ENCODE data around the gene NANOGP8. TPM values are rescaled to one million over a fixed set of nuclear protein-coding genes. Genes with fewer than 3 reads are reported as not detected.

The NANOGP8 gene
- total RNA-seq, 2 experiments from 2014 or later, result not detected

DNA sequence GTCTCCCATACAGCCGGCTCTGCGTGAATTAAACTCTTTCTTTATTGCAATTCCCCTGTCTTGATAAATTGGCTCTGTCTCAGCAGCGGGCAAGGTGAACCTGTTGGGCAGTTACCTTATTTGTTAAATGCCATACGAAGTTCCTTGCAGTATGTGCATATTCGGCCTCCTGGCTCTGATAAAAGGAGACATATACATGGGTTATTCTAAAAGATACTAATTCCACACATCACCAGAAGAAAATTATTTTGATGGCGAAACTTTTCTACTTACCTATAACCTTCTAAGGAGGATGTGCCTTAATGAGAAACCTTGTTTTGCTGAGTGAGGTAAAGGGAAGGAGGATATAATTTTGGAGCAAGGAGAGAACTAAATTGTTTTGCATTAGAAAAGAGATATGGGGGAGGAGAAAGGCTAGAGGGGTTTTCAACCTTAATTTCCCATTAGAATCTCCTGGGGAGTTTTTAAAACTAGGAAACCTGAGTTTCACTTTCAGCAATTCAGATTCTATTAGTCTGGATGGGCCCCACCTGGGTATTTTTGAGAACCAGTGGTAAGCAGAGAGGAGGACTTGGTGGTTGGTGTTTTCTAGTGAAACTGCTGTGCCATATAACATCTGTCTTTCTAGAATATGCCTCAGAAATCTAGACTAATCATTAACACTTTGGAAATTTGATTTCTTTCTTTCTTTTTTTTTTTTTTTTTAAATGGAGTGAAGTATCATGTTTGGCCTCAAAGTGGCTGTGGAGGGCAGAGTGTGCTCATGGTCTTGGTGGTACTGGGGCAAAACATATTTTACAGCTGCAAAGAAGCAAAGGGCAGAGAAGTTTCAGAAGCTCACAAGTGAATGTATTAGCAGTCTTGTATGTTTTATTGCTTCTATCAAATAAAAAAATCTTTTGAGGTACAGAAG lies 23.0 kb downstream of the NANOGP8 start:
- no peak for DNase-seq (ENCODE audit: low spot score)
- Histone ChIP-seq H3K4me2 (ENCODE audit: low read length) (no peak overlapping the region), H3K79me2 (ENCODE audit: insufficient read depth, low read depth, low read length) (no peaks in the 10 kb centered on the region), H3K27ac (ENCODE audit: low read depth, low read length, poor library complexity, severe bottlenecking) (no peak overlapping the region), H3K4me3 (ENCODE audit: low read depth, low read length, poor library complexity, severe bottlenecking) (no peak overlapping the region), H3K9me2 (ENCODE audit: insufficient read depth, low read length) (no peaks in the 10 kb centered on the region), H3K9me3 (ENCODE audit: low read length) (no peaks in the 10 kb centered on the region), H4K20me1 (ENCODE audit: insufficient read depth, low read length) (no peaks in the 10 kb centered on the region), H3K36me3 (ENCODE audit: insufficient read depth, low read length) (no peaks in the 10 kb centered on the region), H3K4me1 (ENCODE audit: insufficient read depth, low read length, poor library complexity, severe bottlenecking) (no peaks in the 10 kb centered on the region), H2AFZ (ENCODE audit: low read length) (no peak overlapping the region)
- no peak for TF ChIP-seq EZH2phosphoT487 (IDR thresholded peaks at IDR 0.05; ENCODE audit: borderline replicate concordance, low read depth, low read length)
- TF ChIP-seq, protein P1, sequence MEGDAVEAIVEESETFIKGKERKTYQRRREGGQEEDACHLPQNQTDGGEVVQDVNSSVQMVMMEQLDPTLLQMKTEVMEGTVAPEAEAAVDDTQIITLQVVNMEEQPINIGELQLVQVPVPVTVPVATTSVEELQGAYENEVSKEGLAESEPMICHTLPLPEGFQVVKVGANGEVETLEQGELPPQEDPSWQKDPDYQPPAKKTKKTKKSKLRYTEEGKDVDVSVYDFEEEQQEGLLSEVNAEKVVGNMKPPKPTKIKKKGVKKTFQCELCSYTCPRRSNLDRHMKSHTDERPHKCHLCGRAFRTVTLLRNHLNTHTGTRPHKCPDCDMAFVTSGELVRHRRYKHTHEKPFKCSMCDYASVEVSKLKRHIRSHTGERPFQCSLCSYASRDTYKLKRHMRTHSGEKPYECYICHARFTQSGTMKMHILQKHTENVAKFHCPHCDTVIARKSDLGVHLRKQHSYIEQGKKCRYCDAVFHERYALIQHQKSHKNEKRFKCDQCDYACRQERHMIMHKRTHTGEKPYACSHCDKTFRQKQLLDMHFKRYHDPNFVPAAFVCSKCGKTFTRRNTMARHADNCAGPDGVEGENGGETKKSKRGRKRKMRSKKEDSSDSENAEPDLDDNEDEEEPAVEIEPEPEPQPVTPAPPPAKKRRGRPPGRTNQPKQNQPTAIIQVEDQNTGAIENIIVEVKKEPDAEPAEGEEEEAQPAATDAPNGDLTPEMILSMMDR (conservative IDR thresholded peaks at IDR 0.05; ENCODE audit: low read length), result no peak
- ChIA-PET POLR2A (no interaction called here), CTCF (ENCODE audit: unreplicated experiment) (no interaction called here)
- no TSS peak for BruUV-seq (replicated peaks)
- intact Hi-C loops (cut with micrococcal nuclease; ENCODE audit: unreplicated experiment), result no loop called here

DNA sequence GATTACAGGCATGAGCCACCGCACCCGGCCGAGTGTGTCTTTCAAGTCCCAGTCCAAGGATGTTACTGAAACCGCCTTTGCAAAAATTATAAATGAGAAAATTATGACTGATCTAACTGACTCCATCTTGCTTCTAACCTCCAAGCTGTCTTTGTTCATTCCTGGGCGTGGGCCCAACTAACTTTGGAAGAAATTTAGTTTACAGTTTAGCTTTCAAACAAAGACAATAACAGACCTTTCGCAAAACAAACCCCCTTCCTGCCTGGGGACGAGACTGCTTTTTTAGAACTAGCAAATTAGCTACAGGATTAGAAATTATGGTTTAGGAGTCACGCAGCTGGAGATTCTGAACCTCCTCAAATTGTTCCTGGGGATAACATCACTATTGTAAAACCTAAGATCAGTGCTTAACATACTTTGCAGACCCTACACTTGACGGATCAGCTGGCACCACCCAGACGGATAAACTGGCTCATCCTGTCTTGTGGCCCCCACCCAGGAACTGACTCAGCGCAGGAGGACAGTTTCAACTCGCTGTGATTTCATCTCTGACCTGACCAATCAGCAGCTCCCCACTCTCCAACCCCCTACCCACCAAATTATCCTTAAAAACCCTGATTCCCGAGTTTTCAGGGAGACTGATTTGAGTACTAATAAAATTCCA lies 23.8 kb downstream of the NANOGP8 start:
- no TSS peak for BruUV-seq (replicated peaks)
- Histone ChIP-seq H2AFZ (ENCODE audit: low read length) (no peak overlapping the region), H3K4me2 (ENCODE audit: low read length) (no peak overlapping the region), H3K79me2 (ENCODE audit: insufficient read depth, low read depth, low read length) (no peaks in the 10 kb centered on the region), H3K27ac (ENCODE audit: low read depth, low read length, poor library complexity, severe bottlenecking) (no peak overlapping the region), H3K4me3 (ENCODE audit: low read depth, low read length, poor library complexity, severe bottlenecking) (no peak overlapping the region), H3K9me2 (ENCODE audit: insufficient read depth, low read length) (no peaks in the 10 kb centered on the region), H3K4me1 (ENCODE audit: insufficient read depth, low read length, poor library complexity, severe bottlenecking) (no peaks in the 10 kb centered on the region), H3K9me3 (ENCODE audit: low read length) (no peaks in the 10 kb centered on the region), H3K36me3 (ENCODE audit: insufficient read depth, low read length) (no peaks in the 10 kb centered on the region), H4K20me1 (ENCODE audit: insufficient read depth, low read length) (no peaks in the 10 kb centered on the region)
- intact Hi-C loops (cut with micrococcal nuclease; ENCODE audit: unreplicated experiment), result no loop called here
- no peak for DNase-seq (ENCODE audit: low spot score)
- ChIA-PET CTCF (ENCODE audit: unreplicated experiment) (no interaction called here), POLR2A (no interaction called here)
- TF ChIP-seq EZH2phosphoT487 (IDR thresholded peaks at IDR 0.05; ENCODE audit: borderline replicate concordance, low read depth, low read length), result no peak
- TF ChIP-seq, protein P1 (conservative IDR thresholded peaks at IDR 0.05; ENCODE audit: low read length), result no peak

DNA sequence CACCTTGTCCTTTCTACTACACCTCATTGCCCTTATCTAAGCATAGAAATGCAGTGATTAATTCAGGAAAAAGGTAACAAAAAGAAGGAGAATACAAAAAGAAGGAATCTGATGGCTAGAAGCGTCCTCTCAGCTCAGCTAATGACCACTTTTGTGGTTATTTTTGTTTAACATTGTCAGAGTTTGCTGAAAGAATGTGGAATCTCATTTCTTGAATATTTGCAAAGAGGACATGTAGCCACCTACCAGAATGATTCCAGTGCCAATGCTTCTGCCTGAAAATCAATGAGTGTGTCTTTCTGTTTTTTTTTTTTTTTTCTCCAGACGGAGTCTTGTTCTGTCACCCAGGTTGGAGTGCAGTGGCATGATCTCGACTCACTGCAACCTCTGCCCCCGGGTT lies 24.5 kb downstream of the NANOGP8 start:
- no peaks in the 10 kb centered on the region for H4K20me1 ChIP-seq (ENCODE audit: insufficient read depth, low read length)
- BruUV-seq (replicated peaks), result no TSS peak
- no peak overlapping the region for H3K4me2 ChIP-seq (ENCODE audit: low read length)
- no peak overlapping the region for H2AFZ ChIP-seq (ENCODE audit: low read length)
- no peaks in the 10 kb centered on the region for H3K9me3 ChIP-seq (ENCODE audit: low read length)
- no peak overlapping the region for H3K27ac ChIP-seq (ENCODE audit: low read depth, low read length, poor library complexity, severe bottlenecking)
- H3K79me2 ChIP-seq (ENCODE audit: insufficient read depth, low read depth, low read length), result no peaks in the 10 kb centered on the region
- H3K4me1 ChIP-seq (ENCODE audit: insufficient read depth, low read length, poor library complexity, severe bottlenecking), result no peaks in the 10 kb centered on the region
- no peaks in the 10 kb centered on the region for H3K9me2 ChIP-seq (ENCODE audit: insufficient read depth, low read length)
- intact Hi-C loops (cut with micrococcal nuclease; ENCODE audit: unreplicated experiment), result no loop called here
- no peak overlapping the region for H3K4me3 ChIP-seq (ENCODE audit: low read depth, low read length, poor library complexity, severe bottlenecking)
- TF ChIP-seq, protein P1 (conservative IDR thresholded peaks at IDR 0.05; ENCODE audit: low read length), result no peak
- TF ChIP-seq EZH2phosphoT487 (IDR thresholded peaks at IDR 0.05; ENCODE audit: borderline replicate concordance, low read depth, low read length), result no peak
- DNase-seq (ENCODE audit: low spot score), result no peak
- ChIA-PET CTCF (ENCODE audit: unreplicated experiment) (no interaction called here), POLR2A (no interaction called here)
- no peaks in the 10 kb centered on the region for H3K36me3 ChIP-seq (ENCODE audit: insufficient read depth, low read length)

All from OCI-LY7 (cell line).